ENCODE results near the gene DLX5.

Gene DLX5

GRCh38 chr7:96989859-96990317 is 34.7 kb downstream of the DLX5 start:
- DNase-seq: no peak

DNA sequence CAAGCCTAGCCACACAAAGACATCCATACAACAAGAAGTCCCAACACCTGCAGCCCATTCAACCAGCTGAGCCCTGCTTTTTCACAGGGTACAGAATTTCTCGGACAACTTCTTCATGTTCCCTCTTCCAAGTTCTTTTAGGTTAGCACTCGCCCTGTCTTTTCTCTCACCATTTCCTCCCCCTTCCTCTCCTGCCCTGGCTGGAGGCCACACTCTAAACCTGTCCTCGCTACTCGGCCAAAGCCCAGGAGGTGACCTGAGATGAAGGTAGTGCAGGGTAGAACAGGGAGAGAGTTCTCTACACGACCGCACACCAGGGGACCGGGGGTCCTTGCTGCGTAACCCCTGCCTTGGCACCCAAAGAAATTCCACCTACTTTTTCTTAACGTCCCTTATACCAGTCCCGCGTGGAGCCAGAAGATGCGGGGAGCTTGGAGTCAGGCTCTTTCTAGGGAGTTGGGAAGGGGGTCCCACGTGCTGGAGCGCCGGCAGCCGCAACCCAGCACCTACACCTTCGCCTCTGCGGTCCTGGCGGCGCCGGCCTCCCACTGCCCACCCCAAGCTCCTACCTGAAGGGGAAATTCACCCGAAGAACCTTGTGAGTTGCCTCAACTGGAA is 35.3 kb downstream of the DLX5 start:
- DNase-seq: no peak

- no peak for DNase-seq
These were observed 36.9 kb downstream of the DLX5 start for GRCh38 chr7:96987719-96988118.

DNA sequence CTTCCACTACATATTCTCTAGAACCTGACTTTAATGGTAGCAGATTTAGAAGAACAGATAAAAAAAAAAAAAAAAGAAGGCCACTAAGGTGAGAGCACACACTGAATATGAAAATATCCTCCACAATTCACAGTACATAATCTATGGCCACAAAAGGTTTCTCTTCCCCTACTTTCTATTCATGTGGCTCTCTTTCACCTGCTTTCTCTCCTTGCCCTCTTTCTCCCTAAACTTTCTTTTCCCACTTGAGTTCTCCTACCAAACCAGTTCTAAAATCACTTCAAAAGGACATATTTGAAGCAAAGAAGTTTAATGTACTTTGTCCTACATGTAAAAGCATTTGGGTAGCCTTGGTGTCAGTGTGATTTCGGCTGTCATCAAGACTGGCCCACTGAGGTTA is 37.7 kb downstream of the DLX5 start:
- DNase-seq: no peak

GRCh38 chr7:96985992-96986391 is 38.6 kb downstream of the DLX5 start:
- no peak for DNase-seq

DNA sequence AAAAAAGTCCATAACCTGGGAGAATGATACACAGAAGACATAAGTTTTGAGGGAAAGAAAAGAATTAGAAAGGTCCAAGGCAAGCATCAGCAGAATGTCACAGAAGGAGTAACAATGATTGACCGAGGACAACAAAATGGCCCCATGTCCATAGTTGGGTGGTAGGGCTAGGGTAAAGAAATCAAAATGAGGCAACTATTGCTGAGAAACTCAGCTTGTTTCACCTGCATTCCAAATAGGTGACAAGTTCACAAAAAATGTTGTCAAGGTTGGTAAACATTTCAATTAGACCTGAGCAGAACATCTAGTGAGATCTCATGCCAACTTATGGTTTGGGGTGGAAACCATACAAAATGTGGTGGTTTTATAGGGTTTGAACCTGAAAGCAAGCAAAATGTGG is 42.0 kb downstream of the DLX5 start:
- DNase-seq: no peak

GRCh38 chr7:96979551-96980276 is 44.9 kb downstream of the DLX5 start:
- DNase-seq: no peak

DNA sequence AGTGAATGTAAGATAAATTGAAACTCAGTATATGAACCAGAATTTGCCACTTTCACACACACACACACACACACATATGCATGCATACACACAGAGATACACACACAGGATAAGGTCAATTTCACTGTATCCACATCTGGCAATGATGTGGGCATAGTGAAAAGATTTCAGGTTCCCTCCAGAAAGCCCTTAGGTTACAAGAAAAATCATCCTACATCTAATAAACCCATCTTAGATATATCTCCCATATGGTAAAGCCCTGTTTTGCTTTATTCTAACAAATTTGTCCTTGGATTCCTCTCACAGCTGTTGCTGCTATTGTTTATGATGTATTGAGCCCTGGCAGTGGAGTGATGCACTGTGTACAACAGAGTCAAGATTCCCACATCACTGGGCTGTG is 47.2 kb downstream of the DLX5 start:
- DNase-seq: no peak

DNA sequence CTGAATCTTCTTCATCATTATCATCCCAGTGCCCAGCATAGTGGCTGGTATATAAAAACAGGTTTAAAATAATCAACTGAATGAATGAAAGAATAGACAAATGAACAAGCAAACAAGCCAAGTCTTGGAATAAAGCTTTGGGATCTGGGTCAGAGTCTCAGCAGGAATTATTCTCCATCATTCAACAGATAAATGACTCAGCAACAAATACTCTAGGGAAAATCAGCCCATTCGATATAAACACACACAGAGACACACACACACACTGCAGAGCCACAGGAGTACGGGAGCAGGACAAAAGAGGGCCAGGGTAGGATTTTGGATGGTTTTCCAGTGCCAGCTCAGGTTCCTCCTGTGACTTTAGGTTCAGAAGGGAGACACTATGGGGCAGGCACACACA is 48.5 kb downstream of the DLX5 start:
- no peak for DNase-seq

GRCh38 chr7:96973986-96974385 is 50.6 kb downstream of the DLX5 start:
- DNase-seq: no peak

- no peak for DNase-seq
These were observed 53.9 kb downstream of the DLX5 start for GRCh38 chr7:96970739-96971138.

All from DMS 273 treated with DMSO at 0.1 percent for 48 hours (cell line).